Measurements from ENCODE around the gene TBL1XR1.
"Not testable (repeated sequence)": the region's sequence is repeated elsewhere in the genome, so short reads cannot be mapped to it uniquely, and the experiment has no call there.

TBL1XR1 gene

DNA sequence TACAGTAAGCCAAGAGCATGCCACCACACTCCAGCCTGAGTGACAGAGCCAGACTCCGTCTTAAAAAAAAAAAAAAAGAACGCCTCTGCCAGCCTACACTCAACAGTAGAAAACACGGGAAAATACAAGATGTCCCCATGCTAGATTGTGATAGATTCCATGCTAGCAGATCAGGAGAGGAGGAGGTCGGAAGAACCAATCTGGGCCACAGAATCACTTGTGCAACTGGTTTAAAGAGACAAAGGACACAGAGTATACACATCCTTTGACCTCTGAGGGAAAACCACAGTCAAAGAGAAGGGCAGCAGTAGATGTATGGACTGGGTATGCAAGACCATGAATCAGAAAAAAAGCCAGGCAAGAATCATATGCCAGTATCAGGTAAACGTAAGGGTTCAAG is 15.9 kb downstream of the TBL1XR1 start:
- DNase-seq (ENCODE audit: low spot score) = no peak

DNA sequence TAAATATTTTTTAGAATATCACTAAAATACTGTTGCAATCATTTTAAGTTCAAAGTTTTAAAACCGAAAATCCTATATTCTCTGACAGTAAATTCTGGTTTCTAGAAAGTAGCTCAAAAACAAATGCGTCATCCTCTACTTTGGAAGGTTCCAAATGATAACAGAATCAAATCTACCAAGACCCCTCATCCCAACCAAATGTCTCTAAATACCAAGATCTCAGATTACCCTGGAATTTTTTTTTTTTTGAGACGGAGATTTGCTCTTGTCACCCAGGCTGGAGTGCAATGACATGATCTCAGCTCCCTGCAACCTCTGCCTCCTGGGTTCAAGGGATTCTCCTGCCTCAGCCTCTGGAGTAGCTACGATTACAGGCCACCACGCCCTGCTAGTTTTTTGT is 16.8 kb downstream of the TBL1XR1 start:
- DNase-seq (ENCODE audit: low spot score) = no peak

DNA sequence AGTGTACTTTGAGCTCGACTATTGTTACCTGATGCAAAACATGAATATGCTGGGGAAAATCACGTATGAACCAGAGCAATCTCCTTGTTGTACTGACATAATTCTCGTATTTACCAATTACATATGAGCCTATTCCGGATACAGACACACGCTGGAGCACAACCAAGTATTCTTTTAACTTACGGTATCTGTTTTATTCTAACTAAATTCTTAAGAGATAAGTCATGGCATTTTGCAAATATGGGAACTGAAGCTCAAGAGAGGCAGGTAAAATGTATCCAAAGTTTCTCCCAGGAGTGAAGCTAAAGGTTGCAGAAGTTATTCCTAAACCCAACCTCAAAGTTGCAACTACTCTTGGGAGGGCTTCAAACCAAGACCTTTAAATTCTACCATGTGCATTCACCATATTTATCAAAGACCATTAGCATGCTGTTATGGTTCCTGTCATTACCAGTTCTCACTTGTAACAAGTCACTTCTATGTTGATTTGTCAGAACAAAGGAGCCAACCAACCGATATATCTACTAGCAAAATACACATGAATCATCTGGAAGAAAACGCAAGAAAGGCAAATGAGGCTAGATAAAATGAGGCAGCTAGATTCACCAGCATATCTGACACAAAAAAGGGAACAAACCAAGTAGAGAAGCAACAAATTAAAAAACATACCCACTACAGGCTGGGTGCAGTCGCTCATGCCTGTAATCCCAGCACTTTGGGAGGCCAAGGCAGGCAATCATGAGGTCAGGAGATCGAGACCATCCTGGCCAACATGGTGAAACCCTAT is 17.8 kb downstream of the TBL1XR1 start:
- DNase-seq (ENCODE audit: low spot score) = no peak

DNA sequence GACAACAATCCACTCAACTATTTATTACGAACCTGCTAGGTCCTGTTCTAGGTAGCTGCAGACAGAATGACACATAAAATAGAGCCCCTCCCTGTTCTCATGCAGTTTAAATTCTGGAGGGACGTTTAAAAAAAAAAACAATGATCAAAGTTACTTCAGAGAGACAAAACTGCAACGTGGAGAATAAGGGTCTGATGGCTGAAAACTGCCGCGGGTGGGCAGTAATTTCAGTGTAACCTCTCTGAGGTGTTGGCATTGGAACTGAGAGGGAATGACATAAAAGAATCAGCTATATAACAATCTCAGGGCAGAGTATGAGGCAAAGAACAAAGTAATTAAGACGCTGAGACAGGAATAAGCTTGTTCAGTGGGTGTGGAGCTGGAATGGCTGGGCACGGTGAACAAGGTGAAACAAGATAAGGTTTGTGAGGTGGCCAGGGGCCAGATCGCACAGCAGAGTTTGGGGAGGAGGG is 19.5 kb downstream of the TBL1XR1 start:
- no peak for DNase-seq (ENCODE audit: low spot score)

DNA sequence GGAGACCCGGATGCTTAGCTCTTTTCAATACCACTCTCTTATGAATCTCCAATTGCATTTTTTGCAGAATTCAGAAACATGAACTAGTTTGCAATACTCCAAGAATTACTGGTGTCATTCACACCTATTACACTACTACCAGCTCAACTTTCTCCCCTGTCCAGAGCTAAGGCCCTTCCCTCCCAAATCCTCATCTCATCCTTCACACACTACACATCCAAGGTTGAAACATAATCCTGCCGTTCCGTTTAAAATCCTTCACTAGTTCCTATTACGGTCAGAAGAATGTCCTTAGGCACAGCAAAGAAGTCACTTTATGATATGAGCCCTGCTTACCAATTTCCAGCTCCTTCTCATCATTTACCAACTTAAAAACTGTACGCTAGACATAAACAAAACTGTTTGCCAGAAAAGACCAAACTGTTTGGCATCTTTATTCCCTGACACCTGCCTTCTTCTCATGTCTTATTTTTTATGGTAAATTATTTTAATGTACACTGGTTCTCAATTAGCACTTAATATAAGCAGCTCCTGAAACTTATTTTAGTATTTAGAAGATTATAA is 22.6 kb downstream of the TBL1XR1 start:
- DNase-seq (ENCODE audit: low spot score) = no peak

DNA sequence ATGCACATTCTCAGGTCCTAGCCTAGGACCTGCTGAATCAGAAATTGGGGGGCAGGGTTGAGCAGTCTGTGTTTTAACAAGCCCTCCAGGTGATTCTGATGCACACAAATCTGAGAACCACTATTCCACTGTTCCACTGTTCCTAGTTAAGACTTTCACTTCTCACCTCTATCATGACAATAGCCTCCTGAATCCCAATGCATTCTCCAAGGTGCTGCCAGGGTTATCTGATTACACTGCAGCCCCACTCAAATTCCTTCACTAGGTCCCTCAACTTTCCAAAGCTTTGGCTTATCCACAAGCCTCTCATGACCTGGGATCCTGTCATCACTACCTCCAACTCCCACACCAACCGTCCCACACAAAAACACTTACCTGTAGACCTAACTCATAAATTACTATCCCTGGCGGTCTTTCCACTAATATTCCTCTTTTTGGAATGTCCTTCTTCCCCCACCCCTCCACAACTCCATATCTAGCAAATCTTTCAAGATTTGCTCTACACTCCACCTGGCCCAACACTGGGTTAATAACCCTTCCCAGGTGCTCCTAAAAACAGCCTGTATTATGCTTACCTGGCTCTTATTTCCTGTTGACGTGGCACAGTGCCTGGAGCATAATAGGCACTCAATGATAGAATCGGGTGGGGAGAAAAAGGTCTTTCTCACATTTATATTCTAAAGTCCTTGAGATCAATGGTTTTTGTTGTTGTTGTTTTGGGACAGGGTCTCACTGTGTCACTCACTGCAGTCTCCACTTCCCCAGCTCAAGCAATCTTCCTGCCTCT is 27.2 kb downstream of the TBL1XR1 start:
- no peak for DNase-seq (ENCODE audit: low spot score)

- DNase-seq (ENCODE audit: low spot score) = no peak
Observed at GRCh38 chr3:177168431-177168830, 28.9 kb downstream of the TBL1XR1 start.

- no peak for DNase-seq (ENCODE audit: low spot score)
Observed at GRCh38 chr3:177162742-177163141, 34.5 kb downstream of the TBL1XR1 start.

DNA sequence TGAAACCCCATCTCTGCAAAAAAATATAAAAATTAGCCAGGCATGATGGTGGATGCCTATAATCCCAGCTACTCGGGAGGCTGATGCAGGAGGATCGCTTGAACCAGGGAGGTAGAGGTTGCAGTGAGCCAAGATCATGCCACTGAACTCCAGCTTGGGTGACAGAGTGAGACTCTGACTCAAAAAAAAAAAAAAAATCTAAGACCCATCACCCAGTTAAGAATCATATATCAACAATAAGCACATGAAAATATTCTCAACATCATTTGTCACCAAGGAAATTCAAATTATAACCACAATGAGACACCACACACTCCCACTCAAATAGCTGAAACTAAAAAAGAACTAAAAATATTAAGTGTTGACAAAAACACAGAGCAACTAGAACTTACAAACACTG is 35.7 kb downstream of the TBL1XR1 start:
- DNase-seq (ENCODE audit: low spot score) = not testable (repeated sequence)

GRCh38 chr3:177158461-177158860 is 38.8 kb downstream of the TBL1XR1 start:
- no peak for DNase-seq (ENCODE audit: low spot score)

- DNase-seq (ENCODE audit: low spot score) = no peak
Observed at GRCh38 chr3:177157492-177157891, 39.8 kb downstream of the TBL1XR1 start.

DNA sequence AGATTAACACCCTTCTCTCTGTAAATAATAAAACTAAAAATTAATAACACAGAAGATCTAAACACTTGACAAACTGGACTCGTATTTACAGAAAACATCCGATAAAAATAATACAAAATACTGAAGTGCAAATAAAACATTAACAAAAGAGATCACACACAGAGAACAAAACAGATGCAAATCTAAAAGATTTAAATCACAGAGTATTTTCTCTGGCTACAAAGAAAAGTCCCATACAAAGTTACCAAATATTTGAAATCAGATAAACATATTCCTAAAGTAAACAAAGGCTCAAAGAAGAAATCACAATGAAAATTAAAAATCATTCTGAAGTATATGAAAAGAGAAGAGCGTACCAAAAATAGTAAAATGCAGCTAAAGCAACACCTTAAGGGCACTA is 42.5 kb downstream of the TBL1XR1 start:
- no peak for DNase-seq (ENCODE audit: low spot score)

GRCh38 chr3:177150970-177151627 is 46.2 kb downstream of the TBL1XR1 start:
- DNase-seq (ENCODE audit: low spot score) = no peak

DNA sequence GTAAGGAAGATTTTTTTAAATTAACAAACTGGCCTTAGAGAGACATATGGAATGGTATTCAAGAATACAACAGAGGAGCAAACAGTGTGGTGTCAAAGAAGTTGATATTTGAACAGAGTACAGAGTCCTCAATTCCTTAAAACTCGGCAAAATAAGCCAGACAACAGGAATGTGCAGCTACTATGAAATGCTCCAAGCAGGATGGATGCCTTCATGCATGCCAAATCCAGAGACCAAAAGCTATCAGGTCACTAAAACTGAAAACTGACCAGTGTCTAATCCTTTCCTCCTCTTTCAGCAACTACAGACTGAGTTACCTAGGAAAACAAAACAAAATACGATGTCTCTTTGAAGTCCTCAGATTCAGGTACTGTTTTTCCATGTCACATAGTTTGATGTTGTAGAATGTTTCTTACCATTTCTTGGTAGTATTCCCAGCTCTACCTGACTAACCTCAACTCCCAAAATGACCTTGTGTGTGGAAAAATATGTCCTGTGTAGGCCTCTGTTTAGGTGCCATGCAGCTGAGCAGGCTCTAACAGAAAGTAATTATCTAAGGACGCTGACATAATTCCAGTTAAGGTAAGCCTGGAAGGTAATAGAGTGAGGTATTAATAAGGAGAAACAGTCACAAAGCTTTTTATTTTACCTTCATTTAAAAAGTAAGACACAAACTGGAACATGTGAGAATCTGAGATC is 46.9 kb downstream of the TBL1XR1 start:
- DNase-seq (ENCODE audit: low spot score) = no peak

DNA sequence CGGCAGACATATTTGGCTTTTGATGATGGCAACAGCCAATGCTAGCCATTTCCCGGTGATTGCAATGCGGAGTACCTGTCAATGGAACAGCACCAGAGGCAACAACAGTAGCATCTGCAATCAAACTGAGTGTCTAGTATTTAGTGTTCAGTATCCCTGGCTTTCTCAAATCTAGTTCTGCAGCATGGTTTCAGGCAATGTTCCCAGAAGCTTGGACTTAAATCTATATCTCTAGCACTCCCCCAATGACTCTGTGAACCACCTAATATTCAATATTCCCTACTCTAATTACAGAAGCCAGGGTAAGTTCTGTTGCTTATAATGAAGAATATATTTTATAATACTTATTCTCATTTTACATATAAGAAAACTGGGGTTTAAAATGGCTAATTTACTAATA is 48.2 kb downstream of the TBL1XR1 start:
- DNase-seq (ENCODE audit: low spot score) = no peak

DNA sequence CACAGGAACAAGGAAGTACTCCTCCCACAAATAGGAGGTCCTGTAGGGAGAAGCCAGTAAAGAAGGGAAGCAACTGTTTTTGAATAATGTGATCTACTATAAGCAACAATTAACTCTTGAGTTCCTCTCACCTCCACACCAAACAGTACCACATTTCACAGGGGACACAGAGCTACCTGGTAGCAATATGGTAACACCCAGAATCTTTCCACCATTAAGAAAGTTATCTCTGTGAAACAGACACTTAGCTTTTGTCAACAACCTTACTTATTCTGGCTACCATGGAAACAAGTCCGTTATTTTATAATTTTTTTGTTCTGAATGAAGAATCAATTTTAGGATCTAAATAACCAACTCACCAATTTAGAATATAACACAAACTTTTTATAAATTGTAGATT is 49.5 kb downstream of the TBL1XR1 start:
- no peak for DNase-seq (ENCODE audit: low spot score)

- DNase-seq (ENCODE audit: low spot score) = no peak
Observed at GRCh38 chr3:177146646-177147045, 50.6 kb downstream of the TBL1XR1 start.

- DNase-seq (ENCODE audit: low spot score) = no peak
Observed at GRCh38 chr3:177145954-177146353, 51.3 kb downstream of the TBL1XR1 start.

DNA sequence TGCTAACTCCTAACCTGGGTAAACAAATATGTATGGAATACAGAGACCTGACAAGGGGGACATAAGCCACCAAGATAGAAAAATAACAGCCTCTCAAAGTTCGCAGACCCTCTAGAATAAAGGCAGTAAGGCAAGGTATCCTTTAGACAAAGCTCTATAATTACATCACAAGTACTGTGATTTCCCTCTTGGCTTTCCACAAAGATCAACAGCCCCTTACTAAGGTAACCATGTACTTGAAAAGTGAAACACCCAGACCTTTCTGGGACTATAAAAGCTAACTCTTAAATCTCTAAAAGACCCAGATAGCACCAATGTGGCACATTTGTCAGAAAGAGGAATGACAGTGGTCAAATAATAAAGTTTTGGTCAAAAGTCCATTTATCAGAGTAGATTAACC is 51.9 kb downstream of the TBL1XR1 start:
- no peak for DNase-seq (ENCODE audit: low spot score)

GRCh38 chr3:177144922-177145321 is 52.4 kb downstream of the TBL1XR1 start:
- peak; percentile 64 for DNase-seq (ENCODE audit: low spot score)

- no peak for DNase-seq (ENCODE audit: low spot score)
Observed at GRCh38 chr3:177141899-177142646, 55.2 kb downstream of the TBL1XR1 start.
